H1 (cell line): ENCODE measurements around the gene EN2. TPM values are rescaled to one million over a fixed set of nuclear protein-coding genes. Genes with fewer than 3 reads are reported as not detected.

Experiments
- CHD7 ChIP-seq: fragments of 300-600 bp; sonication (generic); IDR thresholded peaks from 2 replicates; pipeline ENCODE4 v1.7.1; 2012; ENCODE audit warnings: low read length, moderate library complexity, mild to moderate bottlenecking, inconsistent platforms; ENCODE audit not compliant: insufficient replicate concordance
- EGR1 ChIP-seq: IDR thresholded peaks from 2 replicates; pipeline ENCODE4 v1.6.1; 2011; ENCODE audit warnings: low read depth, low read length, borderline replicate concordance
- RNF2 ChIP-seq: fragments of 200-900, 300-1000 bp; sonication (generic); IDR thresholded peaks from 2 replicates; pipeline ENCODE4 v1.7.1; 2016; ENCODE audit warnings: borderline replicate concordance, low read depth, mild to moderate bottlenecking, antibody characterized with exemption, low read length; ENCODE audit not compliant: poor library complexity, severe bottlenecking; ENCODE audit errors: missing control alignments
- TCF12 ChIP-seq: IDR thresholded peaks from 2 replicates; pipeline ENCODE4 v1.6.1; 2011; ENCODE audit warnings: low read depth, mild to moderate bottlenecking, low read length
- polyA plus RNA-seq, 7 experiments: library from polyadenylated mRNA; depleted of rRNA in 3 of 7; stranded (reverse) in 5 of 7; unstranded in 2 of 7; fragments of >200 nt in 5 of 7; fragments of 200-250 nt in 2 of 7; gene quantifications; 1 replicate in 5 of 7; 2 replicates in 1 of 7; 4 replicates in 1 of 7; pipeline versions ENCODE4 v1.2.1 to v1.2.3, GENCODE V29; 2011 to 2013; ENCODE audit warnings: missing spikeins in 2 of 7, mixed read lengths in 2 of 7
- total RNA-seq: library from RNA; stranded (reverse); fragmentation: NEBNext Ultra II Directional; extraction: Animal tissue kit (Norgen Biotek cat#: 25700); gene quantifications from 2 replicates; pipeline ENCODE4 v1.2.1, GENCODE V29; 2021

Gene EN2
- total and polyA plus RNA-seq, 2 of the 8 experiments (the other 6 are each of a cell fraction or from before 2014, with no cell fraction given), result not detected

DNA sequence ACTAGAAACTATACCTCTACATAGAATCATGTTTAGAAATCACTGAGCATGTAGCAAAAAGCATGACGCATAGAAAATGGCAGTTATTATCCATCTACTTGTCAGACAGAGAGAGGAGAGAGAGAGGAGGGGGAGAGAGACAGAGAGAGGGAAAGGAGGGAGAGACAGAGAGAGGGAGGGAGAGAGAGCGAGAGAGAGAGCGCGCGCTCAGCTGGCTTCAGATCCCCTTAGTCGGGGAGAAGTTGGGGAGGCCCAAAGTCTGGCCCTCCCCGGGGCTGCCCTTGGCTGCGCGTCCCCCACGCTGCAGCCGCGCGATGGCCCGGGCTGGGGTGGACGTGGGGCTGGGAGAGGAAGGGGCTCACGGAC, 51.4 kb downstream of the EN2 start (continued):
- TF ChIP-seq CHD7, result no peak
- TF ChIP-seq TCF12, result 0 out of 2 replicates have a peak, but pooled peaks have one; percentile 13
- TF ChIP-seq EGR1, result peak; percentile 58; the same call in 1 of the 2 replicates
- peak; percentile 5 for TF ChIP-seq RNF2
- TF ChIP-seq, all 59 proteins: peak for 3
